HAP-1 (cell line): Measurements from ENCODE around the gene PCSK5.

ENCODE experiments used
- DNase-seq, 2 experiments: peaks; one replicate each; pipeline ENCODE4 v3.0.0-alpha.2; 2016 to 2020; ENCODE audit warnings: low spot score in 2 of 2
- H3K27me3 ChIP-seq: fragments of 250-450 bp; sonication (Bioruptor Pico); 2 replicates; pipeline ENCODE4 v1.5.1; 2020; ENCODE audit warnings: low read depth, mild to moderate bottlenecking, moderate library complexity
- H3K36me3 ChIP-seq: fragments of 250-450 bp; sonication (Bioruptor Pico); replicated peaks from 2 replicates; pipeline ENCODE4 v1.5.1; 2020; ENCODE audit warnings: mild to moderate bottlenecking
- H3K4me1 ChIP-seq: fragments of 250-450 bp; sonication (Bioruptor Pico); 2 replicates; pipeline ENCODE4 v1.5.1; 2020; ENCODE audit warnings: mild to moderate bottlenecking
- H3K4me3 ChIP-seq: fragments of 250-450 bp; sonication (Bioruptor Pico); 2 replicates; pipeline ENCODE4 v1.5.1; 2020; ENCODE audit warnings: mild to moderate bottlenecking, moderate library complexity
- H3K9me3 ChIP-seq: fragments of 250-450 bp; sonication (Bioruptor Pico); 2 replicates; pipeline ENCODE4 v1.5.1; 2020; ENCODE audit warnings: mild to moderate bottlenecking, moderate library complexity
- in situ Hi-C: fragments of 300-500 bp; cut with MboI; formaldehyde crosslinking; loops from 3 replicates; pipeline ENCODE4 v1.14.3; 2020; ENCODE audit warnings: low sequenced_read_pairs, inconsistent platforms, mixed read lengths

The PCSK5 gene

GRCh38 chr9:76373784-76374474 is 483.5 kb downstream of the PCSK5 start:
- Histone ChIP-seq H3K4me3 (no peak overlapping the region), H3K4me1 (peaks cover 13% of the 10 kb centered on the region), H3K9me3 (no peaks in the 10 kb centered on the region), H3K27me3 (no peaks in the 10 kb centered on the region), H3K36me3 (no peaks in the 10 kb centered on the region)
- in situ Hi-C loops, result no loop called here
- no peak for DNase-seq

GRCh38 chr9:76374783-76375559 is 484.5 kb downstream of the PCSK5 start:
- Histone ChIP-seq H3K9me3 (no peaks in the 10 kb centered on the region), H3K4me3 (no peak overlapping the region), H3K27me3 (no peaks in the 10 kb centered on the region), H3K4me1 (peaks cover 13% of the 10 kb centered on the region), H3K36me3 (no peaks in the 10 kb centered on the region)
- in situ Hi-C loops, result no loop called here
- peak in 1 of 2 experiments; percentile 31 for DNase-seq

GRCh38 chr9:76377791-76378190 is 487.3 kb downstream of the PCSK5 start:
- H3K36me3 ChIP-seq, result no peaks in the 10 kb centered on the region
- no peaks in the 10 kb centered on the region for H3K9me3 ChIP-seq
- H3K4me1 ChIP-seq, result no peaks in the 10 kb centered on the region; the same call in 1 of the 2 replicates
- no peak for DNase-seq
- no peaks in the 10 kb centered on the region for H3K27me3 ChIP-seq
- no peak overlapping the region for H3K4me3 ChIP-seq
- in situ Hi-C loops, result no loop called here

GRCh38 chr9:76378367-76379073 is 488.0 kb downstream of the PCSK5 start:
- in situ Hi-C loops, result no loop called here
- H3K4me1 ChIP-seq, result no peaks in the 10 kb centered on the region; the same call in 1 of the 2 replicates
- H3K9me3 ChIP-seq, result no peaks in the 10 kb centered on the region
- DNase-seq, result no peak
- no peaks in the 10 kb centered on the region for H3K27me3 ChIP-seq
- no peaks in the 10 kb centered on the region for H3K36me3 ChIP-seq
- H3K4me3 ChIP-seq, result no peak overlapping the region

- in situ Hi-C loops, result no loop called here
- Histone ChIP-seq H3K4me1 (no peaks in the 10 kb centered on the region; the same call in 1 of the 2 replicates), H3K27me3 (no peaks in the 10 kb centered on the region), H3K4me3 (no peak overlapping the region), H3K9me3 (no peaks in the 10 kb centered on the region), H3K36me3 (no peaks in the 10 kb centered on the region)
- DNase-seq, result no peak
Observed at GRCh38 chr9:76379494-76379893, 489.0 kb downstream of the PCSK5 start.

- no peak for DNase-seq
- in situ Hi-C loops, result no loop called here
- peaks cover 16% of the 10 kb centered on the region for H3K4me1 ChIP-seq
- no peaks in the 10 kb centered on the region for H3K9me3 ChIP-seq
- peaks cover 23% of the 10 kb centered on the region for H3K36me3 ChIP-seq
- no peaks in the 10 kb centered on the region for H3K27me3 ChIP-seq
- H3K4me3 ChIP-seq, result no peak overlapping the region
Observed at GRCh38 chr9:76390656-76391055, 500.2 kb downstream of the PCSK5 start.

GRCh38 chr9:76394195-76394959 is 503.9 kb downstream of the PCSK5 start, which contains the start of gene RFK:
TSS of gene RFK (minus strand) at chr9:76394426. CDS start at chr9:76394171, 255 bp downstream.
- no peaks in the 10 kb centered on the region for H3K27me3 ChIP-seq
- H3K9me3 ChIP-seq, result no peaks in the 10 kb centered on the region
- in situ Hi-C loops, result no loop called here
- peaks cover 12% of the 10 kb centered on the region for H3K36me3 ChIP-seq
- peak; percentile 85 to 96 for DNase-seq
- peak within 1 kb of the TSS; percentile 75 for H3K4me3 ChIP-seq
- H3K4me1 ChIP-seq, result peaks cover 25% of the 10 kb centered on the region

- H3K9me3 ChIP-seq, result no peaks in the 10 kb centered on the region
- peak overlapping the region; percentile 75 for H3K4me3 ChIP-seq
- DNase-seq, result peak; percentile 62 to 70
- in situ Hi-C loops, result no loop called here
- H3K36me3 ChIP-seq, result peaks cover 12% of the 10 kb centered on the region
- H3K27me3 ChIP-seq, result no peaks in the 10 kb centered on the region
- H3K4me1 ChIP-seq, result peaks cover 25% of the 10 kb centered on the region
Observed at GRCh38 chr9:76394960-76395252, 504.4 kb downstream of the PCSK5 start.

- Histone ChIP-seq H3K36me3 (peaks cover 12% of the 10 kb centered on the region), H3K4me1 (peaks cover 25% of the 10 kb centered on the region), H3K27me3 (no peaks in the 10 kb centered on the region), H3K9me3 (no peaks in the 10 kb centered on the region), H3K4me3 (peak overlapping the region; percentile 75)
- in situ Hi-C loops, result no loop called here
- peak in 1 of 2 experiments; percentile 12 for DNase-seq
Observed at GRCh38 chr9:76395381-76395780, 504.9 kb downstream of the PCSK5 start.

- Histone ChIP-seq H3K27me3 (no peaks in the 10 kb centered on the region), H3K4me1 (peaks cover 20% of the 10 kb centered on the region), H3K4me3 (no peak overlapping the region), H3K36me3 (peaks cover 8% of the 10 kb centered on the region), H3K9me3 (no peaks in the 10 kb centered on the region)
- in situ Hi-C loops, result no loop called here
- DNase-seq, result peak; percentile 34 to 66
Observed at GRCh38 chr9:76396144-76396543, 505.7 kb downstream of the PCSK5 start.

- H3K9me3 ChIP-seq, result no peaks in the 10 kb centered on the region
- H3K27me3 ChIP-seq, result no peaks in the 10 kb centered on the region
- in situ Hi-C loops, result no loop called here
- peaks cover 18% of the 10 kb centered on the region for H3K4me1 ChIP-seq
- no peak overlapping the region for H3K4me3 ChIP-seq
- DNase-seq, result no peak
- peaks cover 8% of the 10 kb centered on the region for H3K36me3 ChIP-seq
Observed at GRCh38 chr9:76396597-76396996, 506.1 kb downstream of the PCSK5 start.

GRCh38 chr9:76399856-76400255 is 509.4 kb downstream of the PCSK5 start:
- Histone ChIP-seq H3K4me3 (no peak overlapping the region), H3K36me3 (no peaks in the 10 kb centered on the region), H3K9me3 (no peaks in the 10 kb centered on the region), H3K27me3 (no peaks in the 10 kb centered on the region), H3K4me1 (peaks cover 16% of the 10 kb centered on the region)
- no peak for DNase-seq
- in situ Hi-C loops, result no loop called here

GRCh38 chr9:76400534-76401096 is 510.1 kb downstream of the PCSK5 start:
- DNase-seq, result no peak
- Histone ChIP-seq H3K4me1 (peaks cover 9% of the 10 kb centered on the region), H3K4me3 (no peak overlapping the region), H3K36me3 (no peaks in the 10 kb centered on the region), H3K27me3 (no peaks in the 10 kb centered on the region), H3K9me3 (no peaks in the 10 kb centered on the region)
- in situ Hi-C loops, result no loop called here
